HG03108 (cell line): ENCODE measurements around the gene KIF13A.
"Not testable (repeated sequence)": the region's sequence is repeated elsewhere in the genome, so short reads cannot be mapped to it uniquely, and the experiment has no call there.

Source experiments
- ATAC-seq: cut with Tn5 transposase; IDR thresholded peaks from one replicate; pipeline ENCODE4 v1.9.1; 2021; ENCODE audit warnings: moderate library complexity; ENCODE audit not compliant: unreplicated experiment

The KIF13A gene

DNA sequence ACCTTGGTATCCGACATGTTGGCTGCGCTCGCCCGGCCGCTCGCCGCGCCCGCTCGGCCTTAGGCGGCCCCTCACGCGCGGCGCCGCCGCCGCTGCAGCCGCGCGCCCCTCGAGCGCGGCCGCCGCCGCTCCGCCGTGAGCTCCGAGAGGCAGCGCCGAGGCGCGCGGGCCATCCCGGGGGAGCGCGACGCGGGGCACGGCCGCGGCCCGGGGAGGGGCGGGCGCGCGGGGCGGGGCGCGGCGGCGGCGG, at the start of gene KIF13A:
KIF13A (minus strand) TSS at position 189 of the 250 bp plus-strand sequence; CDS start at position 17, 172 bp downstream.
- peak; percentile 23 for ATAC-seq

GRCh38 chr6:18036781-18037180, 49.3 kb upstream of the KIF13A start:
- no peak for ATAC-seq

- no peak for ATAC-seq
Measured at GRCh38 chr6:18035330-18035854, 48.0 kb upstream of the KIF13A start.

GRCh38 chr6:18034798-18035202, 47.4 kb upstream of the KIF13A start:
- no peak for ATAC-seq

DNA sequence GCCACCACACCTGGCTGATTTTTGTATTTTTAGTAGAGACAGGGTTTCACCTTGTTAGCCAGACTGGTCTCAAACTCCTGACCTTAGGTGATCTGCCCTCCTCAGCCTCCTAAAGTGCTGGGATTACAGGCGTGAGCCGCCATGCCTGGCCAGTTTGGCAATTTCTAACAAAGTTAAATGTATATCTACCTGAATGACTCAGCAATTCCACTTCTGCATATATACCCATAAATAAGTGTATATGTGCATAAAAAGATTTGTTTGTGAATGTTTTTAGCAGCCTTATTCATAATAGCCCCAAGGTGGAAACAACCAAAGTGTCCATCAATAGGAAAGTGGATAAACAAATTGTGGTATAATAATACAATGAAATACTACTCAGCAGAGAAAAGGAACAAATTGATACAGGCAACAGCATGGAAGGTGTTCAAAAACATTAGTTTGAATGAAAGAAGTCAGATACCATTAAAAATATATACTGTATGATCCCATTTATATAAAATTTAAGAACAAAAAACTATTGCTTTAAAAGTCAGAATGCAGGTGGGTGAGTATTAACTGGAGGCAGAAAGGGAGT, 44.3 kb upstream of the KIF13A start:
- ATAC-seq, result no peak

DNA sequence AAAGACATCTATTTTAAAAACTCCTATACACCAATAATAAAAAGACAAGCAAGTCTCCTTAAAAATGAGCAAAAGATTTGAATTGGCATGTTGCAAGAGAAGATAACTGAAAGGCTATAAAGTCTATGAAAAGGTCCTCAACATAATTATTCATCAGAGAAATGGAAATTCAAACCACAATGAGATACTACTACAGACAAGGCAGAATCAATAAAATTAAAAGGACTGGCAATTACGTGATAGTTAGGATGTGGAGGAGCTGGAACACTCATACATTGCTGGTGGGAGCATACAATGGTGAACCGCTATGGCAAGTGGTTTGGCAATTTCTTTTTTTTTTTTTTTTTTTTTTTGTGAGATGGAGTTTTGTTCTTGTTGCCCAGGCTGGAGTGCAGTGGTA, 43.8 kb upstream of the KIF13A start:
- no peak for ATAC-seq

DNA sequence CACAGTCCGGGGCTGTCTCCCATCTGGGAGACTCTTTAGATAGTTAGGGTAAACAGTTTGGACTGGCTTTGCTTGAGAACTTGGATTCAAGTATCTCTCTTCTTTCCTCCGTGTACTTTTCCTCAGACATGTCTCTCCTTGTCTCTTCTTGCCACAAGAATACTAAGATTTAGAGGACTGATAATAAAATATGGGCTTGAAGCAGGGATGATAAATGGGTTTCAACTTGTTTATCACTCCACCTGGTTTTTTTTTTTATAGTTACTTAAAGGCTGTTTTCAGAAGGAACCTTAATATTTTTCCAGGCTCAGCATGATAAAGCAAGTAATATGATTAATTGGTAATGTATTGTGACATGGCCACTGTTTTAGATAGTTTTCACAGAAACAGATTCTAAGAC, 40.9 kb upstream of the KIF13A start:
- no peak for ATAC-seq

- no peak for ATAC-seq
Measured at GRCh38 chr6:18025596-18025995, 38.2 kb upstream of the KIF13A start.

DNA sequence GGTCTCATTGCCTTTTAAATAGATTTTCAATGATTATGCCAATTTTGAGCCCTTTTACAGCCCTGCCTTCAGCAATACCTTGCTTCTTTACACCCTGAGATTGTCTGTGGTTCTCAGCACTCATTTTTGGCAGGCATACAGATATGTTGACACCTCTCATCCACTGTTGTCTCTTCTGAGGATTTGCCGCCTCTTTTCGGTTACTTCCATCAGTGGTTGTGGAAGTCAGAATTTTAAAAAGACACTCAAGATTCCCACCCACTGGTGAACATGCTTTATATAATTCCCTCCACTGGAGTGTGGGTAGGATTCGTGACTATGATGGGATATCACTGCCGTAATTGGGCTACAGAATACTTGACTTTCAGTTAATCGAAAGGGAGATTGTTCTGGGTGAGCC, 37.4 kb upstream of the KIF13A start:
- ATAC-seq, result no peak

GRCh38 chr6:18023891-18024290, 36.5 kb upstream of the KIF13A start:
- ATAC-seq, result no peak

DNA sequence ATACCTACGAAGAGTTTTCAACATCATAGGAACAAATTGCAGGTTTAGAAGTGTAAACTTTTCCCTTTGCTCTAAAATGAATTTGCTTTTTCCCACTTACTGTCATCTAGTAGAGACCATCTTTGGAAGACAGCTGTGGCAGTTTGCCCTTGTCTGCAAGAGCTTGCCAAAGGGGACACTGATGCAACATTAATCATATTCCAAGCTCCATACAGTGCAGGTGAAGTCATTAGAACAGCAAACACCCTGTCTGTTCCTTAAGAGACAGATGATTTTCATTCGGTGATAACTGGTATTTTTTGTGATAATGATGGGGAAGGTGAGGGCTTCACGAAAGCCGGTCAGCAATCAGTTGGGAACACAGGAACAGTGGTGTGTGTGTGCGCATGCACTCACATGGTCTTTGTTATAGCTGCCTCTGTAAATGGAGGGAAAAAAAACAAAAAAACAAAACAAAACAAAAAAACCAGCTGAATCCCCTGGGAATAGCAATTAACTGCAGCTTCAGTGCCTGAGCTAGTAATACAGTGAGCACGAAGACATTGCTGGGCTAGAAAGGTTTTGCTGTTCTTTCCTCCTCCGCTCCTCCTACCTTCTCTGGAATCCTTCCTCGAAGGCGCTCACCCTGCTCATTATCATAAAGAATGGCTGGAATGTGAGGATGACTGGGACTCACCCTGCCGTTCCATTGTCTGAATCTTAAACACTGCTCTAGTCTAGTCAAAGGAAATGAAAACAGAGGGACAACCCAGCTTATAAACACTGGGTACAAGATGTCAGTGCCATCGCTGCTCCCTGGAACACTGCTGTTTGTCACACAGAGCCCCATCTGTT, 35.2 kb upstream of the KIF13A start:
- no peak for ATAC-seq

DNA sequence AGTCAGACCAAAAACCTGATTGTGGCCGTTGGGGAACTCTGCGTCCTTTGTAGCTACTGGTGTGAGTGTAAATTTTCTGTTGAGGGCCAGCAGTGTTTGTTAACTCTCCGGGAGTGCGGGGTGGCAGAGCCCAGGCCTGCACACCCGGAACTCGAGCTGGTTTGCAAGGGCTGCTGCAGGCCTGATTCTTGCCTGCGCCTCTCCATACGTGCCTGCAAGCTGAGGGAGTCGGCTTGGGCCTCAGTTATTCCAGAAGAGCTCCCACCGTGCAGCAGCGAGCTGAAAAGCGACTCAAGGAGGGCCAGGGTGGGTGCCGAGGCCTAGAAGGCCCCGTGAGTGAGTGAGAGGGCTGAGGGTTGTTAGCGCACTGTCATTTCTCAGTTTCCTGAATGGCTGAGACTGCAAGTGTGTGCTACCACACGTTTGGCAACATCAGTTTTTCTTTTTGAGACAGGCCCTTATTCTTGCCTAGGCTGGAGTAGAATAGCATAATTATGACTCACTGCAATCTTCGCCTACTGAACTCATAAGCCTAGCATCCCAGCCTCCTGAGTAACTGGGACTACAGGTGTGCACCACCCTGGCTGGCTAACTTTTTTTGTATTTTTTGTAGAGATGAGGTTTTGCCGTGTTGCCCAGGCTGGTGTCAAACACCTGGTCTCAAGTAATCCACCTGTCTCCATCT, 33.9 kb upstream of the KIF13A start:
- no peak for ATAC-seq

GRCh38 chr6:18020545-18020944, 33.1 kb upstream of the KIF13A start:
- not testable (repeated sequence) for ATAC-seq

GRCh38 chr6:18019539-18020534, 32.4 kb upstream of the KIF13A start:
- ATAC-seq, result no peak

DNA sequence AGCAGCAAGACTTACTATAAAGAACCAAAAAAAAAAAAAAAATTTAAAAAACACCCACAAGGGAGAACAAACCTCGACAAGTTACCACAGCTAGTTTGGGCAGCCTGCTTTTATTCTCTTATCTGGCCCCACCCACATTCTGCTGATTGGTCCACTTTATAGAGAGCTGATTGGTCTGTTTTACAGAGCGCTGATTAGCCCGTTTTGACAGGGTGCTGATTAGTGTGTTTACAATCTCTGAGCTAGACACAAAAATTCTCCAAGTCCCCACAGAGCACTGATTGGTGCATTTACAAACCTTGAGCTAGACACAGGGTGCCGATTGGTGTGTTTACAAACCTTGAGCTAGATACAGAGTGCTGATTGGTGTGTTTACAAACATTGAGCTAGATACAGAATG, 31.7 kb upstream of the KIF13A start:
- ATAC-seq, result not testable (repeated sequence)

GRCh38 chr6:18016698-18017097, 29.3 kb upstream of the KIF13A start:
- ATAC-seq, result no peak

- no peak for ATAC-seq
Measured at GRCh38 chr6:18016133-18016532, 28.7 kb upstream of the KIF13A start.

- ATAC-seq, result no peak
Measured at GRCh38 chr6:18011287-18011686, 23.9 kb upstream of the KIF13A start.

DNA sequence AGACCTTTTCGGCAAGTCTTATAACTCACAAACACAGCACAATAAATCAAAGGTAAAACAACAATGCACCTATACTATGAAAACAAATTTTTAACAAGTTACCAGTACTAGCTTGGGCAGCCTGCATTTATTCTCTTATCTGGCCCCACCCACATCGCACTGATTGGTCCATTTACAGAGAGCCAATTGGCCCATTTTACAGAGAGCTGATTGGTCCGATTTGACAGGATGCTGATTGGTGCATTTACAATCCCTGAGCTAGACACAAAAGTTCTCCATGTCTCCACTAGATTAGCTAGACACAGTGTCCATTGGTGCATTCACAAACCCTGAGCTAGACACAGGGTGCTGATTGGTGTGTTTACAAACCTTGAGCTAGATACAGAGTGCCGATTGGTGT, 23.1 kb upstream of the KIF13A start:
- not testable (repeated sequence) for ATAC-seq

DNA sequence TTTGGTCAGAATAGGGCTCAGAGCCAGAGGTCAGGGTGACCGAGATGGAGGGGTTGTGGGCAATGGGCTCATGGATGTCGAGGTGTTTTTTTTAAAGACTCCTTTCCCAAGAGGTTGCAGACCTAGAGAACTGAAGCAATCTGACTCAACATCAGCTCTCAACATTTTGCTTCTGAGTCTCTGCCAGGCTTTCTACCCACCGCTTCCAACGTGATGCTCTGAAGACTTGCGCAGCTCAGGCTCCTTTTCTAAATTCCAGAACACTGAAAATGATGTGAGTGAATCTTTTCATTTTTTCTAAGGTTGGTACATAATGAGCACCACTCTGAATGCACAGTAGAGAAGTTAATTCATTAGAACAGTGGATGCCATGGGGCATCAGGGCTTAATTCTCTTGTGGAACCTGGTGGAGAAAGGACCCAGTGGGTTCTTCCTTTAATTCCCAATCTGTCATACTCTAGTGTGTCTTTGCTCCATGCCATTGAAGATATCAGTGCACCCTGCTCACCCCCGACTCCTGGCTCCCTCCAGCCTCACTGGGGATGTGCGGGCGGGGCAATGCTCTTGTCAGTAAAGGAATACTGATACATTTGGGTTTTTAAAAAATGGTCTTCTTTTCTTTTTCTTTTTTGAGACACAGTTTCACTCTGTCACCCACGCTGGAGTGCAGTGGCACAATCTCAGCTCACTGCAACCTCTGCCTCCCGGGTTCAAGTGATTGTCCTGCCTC, 17.0 kb upstream of the KIF13A start:
- ATAC-seq, result no peak
